ENCODE data around the gene CYREN. TPM values are rescaled to one million over a fixed set of nuclear protein-coding genes. Genes with fewer than 3 reads are reported as not detected.

Gene CYREN
- total RNA-seq, 1 experiment from 2014 or later, result 60.4 TPM

Other genes with a start within 250 kb of the CYREN start
- 0.07 and 1.9 TPM in 2 replicates for gene AGBL3, start 184.2 kb downstream of the CYREN start, total RNA-seq (2014; rRNA removed; shearing (Covaris generic))
- gene TMEM140, start 22.6 kb downstream of the CYREN start, total RNA-seq (2014; rRNA removed; shearing (Covaris generic)), result 1.6 and 1.9 TPM in 2 replicates
- 2.0 and 2.1 TPM in 2 replicates for gene WDR91, start 40.8 kb upstream of the CYREN start, total RNA-seq (2014; rRNA removed; shearing (Covaris generic))
- not detected in 2 replicates for gene STRA8, start 63.1 kb upstream of the CYREN start, total RNA-seq (2014; rRNA removed; shearing (Covaris generic))

Data from A172 (cell line).